A673 (cell line): Measurements from ENCODE around the gene ZDHHC20.

Source experiments
- CTCF ChIP-seq: fragments of 300-800, 200-600 bp; sonication (generic); conservative IDR thresholded peaks from 2 replicates; pipeline ENCODE4 v1.5.1; 2017; ENCODE audit warnings: low read depth, mild to moderate bottlenecking, antibody characterized with exemption, low read length, moderate library complexity, mixed read lengths
- EZH2 ChIP-seq: fragments of 200-600 bp; sonication (generic); IDR thresholded peaks from 2 replicates; pipeline ENCODE4 v1.6.1; 2017; ENCODE audit warnings: borderline replicate concordance, low read depth, mild to moderate bottlenecking, mixed read lengths, antibody characterized with exemption, low read length; ENCODE audit not compliant: poor library complexity, severe bottlenecking

GRCh38 chr13:21486322-21486721, 27.2 kb upstream of the ZDHHC20 start:
- TF ChIP-seq EZH2 (no peak), CTCF (no peak)
